Smooth muscle cell (in vitro differentiated cells): ENCODE measurements around the gene HBG1. TPM values are rescaled to one million over a fixed set of nuclear protein-coding genes. Genes with fewer than 3 reads are reported as not detected.
"Not testable (repeated sequence)": the region's sequence is repeated elsewhere in the genome, so short reads cannot be mapped to it uniquely, and the experiment has no call there.

Experiments used
- DNase-seq: peaks from one replicate; lab custom pipeline; 2025; ENCODE audit not compliant: unreplicated experiment; lab: John Stamatoyannopoulos, UW
- H2AFZ ChIP-seq: fragments of 200-600 bp; sonication (generic); 2 replicates; pipeline ENCODE4 v1.6.0; 2016; ENCODE audit warnings: antibody characterized with exemption, low read depth, mild to moderate bottlenecking
- H3F3A ChIP-seq: fragments of 200-600 bp; sonication (generic); 2 replicates; pipeline ENCODE4 v1.6.0; 2017; ENCODE audit warnings: antibody characterized with exemption, low read depth
- H3K27ac ChIP-seq: fragments of 200-600 bp; sonication (generic); 2 replicates; pipeline ENCODE4 v1.5.1; 2016; ENCODE audit warnings: low read depth, mild to moderate bottlenecking
- H3K27me3 ChIP-seq: fragments of 200-600 bp; sonication (generic); 2 replicates; pipeline ENCODE4 v1.6.1; 2016; ENCODE audit warnings: low read depth, mild to moderate bottlenecking
- H3K36me3 ChIP-seq: fragments of 200-600 bp; sonication (generic); 2 replicates; pipeline ENCODE4 v1.5.1; 2016; ENCODE audit warnings: low read depth
- H3K4me1 ChIP-seq: fragments of 200-600 bp; sonication (generic); 2 replicates; pipeline ENCODE4 v1.5.1; 2016; ENCODE audit warnings: low read depth
- H3K4me2 ChIP-seq: fragments of 200-600 bp; sonication (generic); 2 replicates; pipeline ENCODE4 v1.6.0; 2016; ENCODE audit warnings: mild to moderate bottlenecking
- H3K4me3 ChIP-seq: fragments of 200-600 bp; sonication (generic); 2 replicates; pipeline ENCODE4 v1.5.1; 2016; ENCODE audit warnings: mild to moderate bottlenecking
- H3K79me2 ChIP-seq: fragments of 200-600 bp; sonication (generic); 2 replicates; pipeline ENCODE4 v1.6.0; 2016; ENCODE audit warnings: low read depth, mild to moderate bottlenecking
- H3K9ac ChIP-seq: fragments of 200-600 bp; sonication (generic); 2 replicates; pipeline ENCODE4 v1.6.0; 2016; ENCODE audit warnings: low read depth
- H3K9me3 ChIP-seq: fragments of 200-600 bp; sonication (generic); replicated peaks from 2 replicates; pipeline ENCODE4 v1.5.1; 2016; ENCODE audit warnings: low read depth
- H4K20me1 ChIP-seq: fragments of 200-600 bp; sonication (generic); 2 replicates; pipeline ENCODE4 v1.6.0; 2016; ENCODE audit warnings: low read depth
- CTCF ChIP-seq: fragments of 200-600 bp; sonication (generic); IDR thresholded peaks from 2 replicates; pipeline ENCODE4 v1.5.1; 2017; ENCODE audit warnings: borderline replicate concordance, mild to moderate bottlenecking, antibody characterized with exemption; ENCODE audit not compliant: insufficient read depth, poor library complexity, severe bottlenecking
- WGBS: methylation state at CpG from one replicate; pipeline ENCODE4 v1.1.7; 2016; ENCODE audit warnings: low lambda C conversion rate; 5-methylcytosine and 5-hydroxymethylcytosine counted together
- polyA plus RNA-seq: library from polyadenylated mRNA; unstranded; fragments of >200 nt; fragmentation: Nextera tagmentation; extraction: Ambion mirVana; gene quantifications from 2 replicates; pipeline ENCODE4 v1.2.1, GENCODE V29; 2016
- total RNA-seq: library from RNA; depleted of rRNA; stranded (reverse); fragments of >200 nt; gene quantifications from 2 replicates; pipeline ENCODE4 v1.2.3, GENCODE V29; 2014

Gene HBG1
- total and polyA plus RNA-seq, 2 experiments from 2014 or later = not detected

GRCh38 chr11:5252919-5253265 lies 3.2 kb upstream of the HBG1 start:
- no peak for DNase-seq
- H3F3A ChIP-seq = no peaks in the 10 kb centered on the region
- no peaks in the 10 kb centered on the region for H3K4me1 ChIP-seq
- no peak overlapping the region for H3K4me2 ChIP-seq
- H3K4me3 ChIP-seq = no peak overlapping the region
- no peak for TF ChIP-seq CTCF
- no peaks in the 10 kb centered on the region for H3K36me3 ChIP-seq
- H3K9ac ChIP-seq = no peak overlapping the region
- H3K79me2 ChIP-seq = no peaks in the 10 kb centered on the region
- 85% methylated on average over 1 of the region's 1 CpG for WGBS
- no peaks in the 10 kb centered on the region for H3K9me3 ChIP-seq
- no peak overlapping the region for H3K27ac ChIP-seq
- no peaks in the 10 kb centered on the region for H3K27me3 ChIP-seq
- no peaks in the 10 kb centered on the region for H4K20me1 ChIP-seq
- H2AFZ ChIP-seq = no peak overlapping the region

GRCh38 chr11:5252192-5252918 lies 2.7 kb upstream of the HBG1 start:
- Histone ChIP-seq H3K4me1 (no peaks in the 10 kb centered on the region), H3K36me3 (no peaks in the 10 kb centered on the region), H3K9me3 (no peaks in the 10 kb centered on the region), H3K4me3 (no peak overlapping the region), H2AFZ (no peak overlapping the region), H3F3A (no peaks in the 10 kb centered on the region), H3K9ac (no peak overlapping the region), H3K79me2 (no peaks in the 10 kb centered on the region), H3K4me2 (no peak overlapping the region), H3K27me3 (no peaks in the 10 kb centered on the region), H4K20me1 (no peaks in the 10 kb centered on the region), H3K27ac (no peak overlapping the region)
- 74% methylated on average over 9 of the region's 9 CpGs for WGBS
- TF ChIP-seq CTCF = no peak
- no peak for DNase-seq

GRCh38 chr11:5251746-5252145 lies 2.1 kb upstream of the HBG1 start:
- Histone ChIP-seq H3K4me1 (no peaks in the 10 kb centered on the region), H3K9ac (no peak overlapping the region), H3K4me3 (no peak overlapping the region), H3K4me2 (no peak overlapping the region), H4K20me1 (no peaks in the 10 kb centered on the region), H3K9me3 (no peaks in the 10 kb centered on the region), H3K27me3 (no peaks in the 10 kb centered on the region), H3K36me3 (no peaks in the 10 kb centered on the region), H3K79me2 (no peaks in the 10 kb centered on the region), H2AFZ (no peak overlapping the region), H3K27ac (no peak overlapping the region), H3F3A (no peaks in the 10 kb centered on the region)
- no peak for DNase-seq
- TF ChIP-seq CTCF = no peak
- WGBS = 36% methylated on average over 2 of the region's 2 CpGs

GRCh38 chr11:5250543-5251204 lies 1.0 kb upstream of the HBG1 start:
- H3K36me3 ChIP-seq = no peaks in the 10 kb centered on the region
- no peak for DNase-seq
- H3K79me2 ChIP-seq = no peaks in the 10 kb centered on the region
- no peaks in the 10 kb centered on the region for H3K27me3 ChIP-seq
- no peak overlapping the region for H3K27ac ChIP-seq
- no peak overlapping the region for H3K9ac ChIP-seq
- no peaks in the 10 kb centered on the region for H3F3A ChIP-seq
- H4K20me1 ChIP-seq = no peaks in the 10 kb centered on the region
- no peak overlapping the region for H3K4me2 ChIP-seq
- H3K4me1 ChIP-seq = no peaks in the 10 kb centered on the region
- WGBS = 93% methylated on average over 4 of the region's 4 CpGs
- no peak overlapping the region for H2AFZ ChIP-seq
- no peak for TF ChIP-seq CTCF
- no peaks in the 10 kb centered on the region for H3K9me3 ChIP-seq
- no peak overlapping the region for H3K4me3 ChIP-seq

GRCh38 chr11:5248498-5248897 lies 1.2 kb downstream of the HBG1 start:
- not testable (repeated sequence) for H3F3A ChIP-seq, H3K4me3 ChIP-seq, H3K4me1 ChIP-seq, H4K20me1 ChIP-seq, H3K27me3 ChIP-seq, H2AFZ ChIP-seq, H3K27ac ChIP-seq, H3K79me2 ChIP-seq, H3K4me2 ChIP-seq, DNase-seq, H3K9me3 ChIP-seq, H3K9ac ChIP-seq, H3K36me3 ChIP-seq
- 73% methylated on average over 7 of the region's 7 CpGs for WGBS
